GM12878 (cell line): Measurements from ENCODE around the gene DNAJA2. TPM values are rescaled to one million over a fixed set of nuclear protein-coding genes. Genes with fewer than 3 reads are reported as not detected.
A peak's percentile ranks its signal among the peaks of the same experiment; 100 is the strongest.

ENCODE experiments used
- ATAC-seq: fragments of 200-7000 bp; cut with Tn5 transposase; 3 replicates; pipeline ENCODE4 v1.9.1; 2020; ENCODE audit warnings: mild to moderate bottlenecking, moderate library complexity
- BruUV-seq: library from RNA; stranded (reverse); fragments of 400-500 nt; replicated peaks from 2 replicates; lab custom pipeline; 2021; lab: Mats Ljungman, UMichigan
- CTCF ChIA-PET: fragments of 300-600 bp; sonication (Branson Sonifier 250); formaldehyde crosslinking; extraction: SDS; loops from one replicate; lab custom pipeline; 2021; ENCODE audit warnings: inconsistent platforms; lab: Yijun Ruan, JAX
- POLR2A ChIA-PET: fragments of 350-600 bp; formaldehyde crosslinking; extraction: SDS; loops from one replicate; lab custom pipeline; 2021; ENCODE audit warnings: inconsistent platforms; lab: Charles Lee
- RAD21 ChIA-PET: fragments of 300-600 bp; sonication (Branson Sonifier 250); formaldehyde crosslinking; loops from one replicate; lab custom pipeline; 2023; ENCODE audit warnings: antibody characterized with exemption; ENCODE audit not compliant: unreplicated experiment; lab: Charles Lee
- SMC1A ChIA-PET: fragments of 300-600 bp; sonication (Branson Sonifier 250); formaldehyde crosslinking; loops from one replicate; lab custom pipeline; 2023; ENCODE audit not compliant: unreplicated experiment, uncharacterized antibody; lab: Charles Lee
- DNase-seq: peaks from one replicate; pipeline ENCODE4 v3.0.0-alpha.2; 2011; ENCODE audit warnings: low read depth, low spot score
- FAIRE-seq: peaks from 3 replicates; lab custom pipeline; 2011; peaks lifted over from hg19 to GRCh38; lab: Jason Lieb, UNC
- H2AFZ ChIP-seq: 2 replicates; pipeline ENCODE4 v1.6.0; 2011; ENCODE audit warnings: low read depth, low read length, control low read depth; ENCODE audit not compliant: control insufficient read depth
- H3K27ac ChIP-seq: 2 replicates; pipeline ENCODE4 v1.5.1; 2011; ENCODE audit warnings: control low read depth; ENCODE audit not compliant: control insufficient read depth, insufficient read depth
- H3K27me3 ChIP-seq, 2 experiments: replicated peaks in 1 of 2; 2 replicates each; pipeline versions ENCODE4 v1.6.0 to v1.6.1; 2011; ENCODE audit warnings: low read length in 1 of 2; ENCODE audit not compliant: control insufficient read depth in 2 of 2, insufficient read depth in 2 of 2
- H3K36me3 ChIP-seq, 2 experiments: 2 replicates each; pipeline ENCODE4 v1.5.1; 2011; ENCODE audit warnings: low read length in 1 of 2; ENCODE audit not compliant: control insufficient read depth in 2 of 2, insufficient read depth in 2 of 2
- H3K4me1 ChIP-seq: 2 replicates; pipeline ENCODE4 v1.6.1; 2011; ENCODE audit warnings: mild to moderate bottlenecking, low read length, moderate library complexity, mixed read lengths; ENCODE audit not compliant: control insufficient read depth, insufficient read depth
- H3K4me2 ChIP-seq: 2 replicates; pipeline ENCODE4 v1.6.0; 2011; ENCODE audit warnings: control low read depth; ENCODE audit not compliant: control insufficient read depth, insufficient read depth
- H3K4me3 ChIP-seq: fragments of 200-600 bp; sonication (generic); 2 replicates; pipeline ENCODE4 v1.5.1; 2016
- H3K79me2 ChIP-seq: 2 replicates; pipeline ENCODE4 v1.6.0; 2011; ENCODE audit warnings: low read length; ENCODE audit not compliant: control insufficient read depth, insufficient read depth
- H3K9ac ChIP-seq: 2 replicates; pipeline ENCODE4 v1.8.0; 2011; ENCODE audit warnings: low read length, control low read depth, mixed read lengths; ENCODE audit not compliant: control insufficient read depth, insufficient read depth
- H3K9me3 ChIP-seq: replicated peaks from 3 replicates; pipeline ENCODE4 v1.5.1; 2011; ENCODE audit warnings: mild to moderate bottlenecking, low read length; ENCODE audit not compliant: control insufficient read depth, insufficient read depth
- H4K20me1 ChIP-seq: 2 replicates; pipeline ENCODE4 v1.6.0; 2011; ENCODE audit not compliant: control insufficient read depth, insufficient read depth
- MEF2B ChIP-seq: fragments of 450-650 bp; IDR thresholded peaks from 2 replicates; pipeline ENCODE4 v1.6.1; 2018; ENCODE audit warnings: mild to moderate bottlenecking, moderate library complexity; ENCODE audit not compliant: partially characterized antibody, poor library complexity, severe bottlenecking
- NRF1 ChIP-seq: conservative IDR thresholded peaks from 2 replicates; pipeline ENCODE4 v1.6.1; 2011; ENCODE audit warnings: mild to moderate bottlenecking, low read depth, low read length, improper control_type of control experiment
- PAX5 ChIP-seq: IDR thresholded peaks from 2 replicates; pipeline ENCODE4 v1.6.1; 2011; ENCODE audit warnings: low read depth, low read length, borderline replicate concordance
- PML ChIP-seq: IDR thresholded peaks from 2 replicates; pipeline ENCODE4 v1.6.1; 2012; ENCODE audit warnings: low read length, inconsistent platforms
- POLR2AphosphoS5 ChIP-seq: IDR thresholded peaks from 2 replicates; pipeline ENCODE4 v1.6.1; 2011; ENCODE audit warnings: mild to moderate bottlenecking, low read length, inconsistent platforms
- POU2F2 ChIP-seq: IDR thresholded peaks from 3 replicates; pipeline ENCODE4 v1.6.1; 2011; ENCODE audit warnings: low read depth, mild to moderate bottlenecking, low read length, borderline replicate concordance
- RAD51 ChIP-seq: fragments of 450-650 bp; IDR thresholded peaks from 2 replicates; pipeline ENCODE4 v1.6.1; 2016; ENCODE audit warnings: moderate library complexity, mild to moderate bottlenecking, inconsistent platforms
- RELA ChIP-seq: fragments of 450-650 bp; IDR thresholded peaks from 2 replicates; pipeline ENCODE4 v1.8.0; 2014; ENCODE audit warnings: borderline replicate concordance; ENCODE audit not compliant: partially characterized antibody
- TCF12 ChIP-seq: IDR thresholded peaks from 2 replicates; pipeline ENCODE4 v1.6.1; 2011; ENCODE audit warnings: low read depth, mild to moderate bottlenecking, low read length
- ZNF207 ChIP-seq: fragments of 450-650 bp; IDR thresholded peaks from 2 replicates; pipeline ENCODE4 v1.6.1; 2014; ENCODE audit warnings: antibody characterized with exemption, mild to moderate bottlenecking, borderline replicate concordance
- ZNF24 ChIP-seq: fragments of 450-650 bp; IDR thresholded peaks from 2 replicates; pipeline ENCODE4 v1.6.1; 2017; ENCODE audit warnings: antibody characterized with exemption, mild to moderate bottlenecking
- ZNF274 ChIP-seq: IDR thresholded peaks from one replicate; pipeline ENCODE4 v1.8.0; 2011; ENCODE audit not compliant: insufficient read length, insufficient read depth
- WGBS: methylation state at CpG from one replicate; pipeline ENCODE4 v1.1.6; 2016; ENCODE audit warnings: low lambda C conversion rate; ENCODE audit not compliant: insufficient replicate concordance, insufficient coverage; ENCODE audit errors: missing lambda C conversion rate; 5-methylcytosine and 5-hydroxymethylcytosine counted together
- in situ Hi-C: fragments of 300-500 bp; cut with MboI; formaldehyde crosslinking; loops from 9 replicates; pipeline ENCODE4 v1.14.3; 2018; ENCODE audit warnings: mixed read lengths
- intact Hi-C: fragments of 100-400 bp; cut with micrococcal nuclease; formaldehyde crosslinking; loops from one replicate; pipeline ENCODE4 v1.14.2; 2022; ENCODE audit not compliant: unreplicated experiment
- polyA plus RNA-seq, 11 experiments: library from polyadenylated mRNA; depleted of rRNA in 4 of 11; unstranded in 6 of 11; stranded (reverse) in 5 of 11; fragments of >200 nt; fragmentation: Nextera tagmentation in 4 of 11; fragmentation: Illumina TruSeq in 1 of 11; extraction: Ambion mirVana in 4 of 11; extraction: Trizol in 1 of 11; gene quantifications; 1 replicate in 1 of 11; 2 replicates in 10 of 11; pipeline versions ENCODE4 v1.2.1 to v1.2.3, GENCODE V29; 2011 to 2016; ENCODE audit warnings: inconsistent platforms in 2 of 11, missing spikeins in 2 of 11, low read depth in 1 of 11
- total RNA-seq, 4 experiments: library from RNA; depleted of rRNA in 3 of 4; stranded (reverse); fragments of >200 nt in 3 of 4; fragmentation: Illumina TruSeq in 1 of 4; extraction: Trizol in 1 of 4; gene quantifications; 2 replicates each; pipeline versions ENCODE4 v1.2.1 to v1.2.3, GENCODE V29; 2013 to 2021
- TF ChIP-seq, protein P1 (sequence below), 3 experiments: IDR thresholded peaks in 2 of 3; conservative IDR thresholded peaks in 1 of 3; 2 replicates each; pipeline ENCODE4 v1.5.1; 2011; ENCODE audit warnings: low read depth in 3 of 3, low read length in 3 of 3, mild to moderate bottlenecking in 3 of 3, control low read depth in 2 of 3, moderate library complexity in 2 of 3, inconsistent platforms in 1 of 3, mixed read lengths in 1 of 3; ENCODE audit not compliant: control insufficient read depth in 2 of 3, insufficient read depth in 1 of 3; ENCODE audit errors: extremely low read depth in 1 of 3
- TF ChIP-seq, protein P2 (sequence below): fragments of 450-650 bp; conservative IDR thresholded peaks from 2 replicates; pipeline ENCODE4 v1.6.1; 2017; ENCODE audit warnings: mild to moderate bottlenecking, moderate library complexity
- TF ChIP-seq, protein P3 (sequence below): IDR thresholded peaks from 2 replicates; pipeline ENCODE4 v1.6.1; 2011; ENCODE audit warnings: borderline replicate concordance, low read depth, mild to moderate bottlenecking, moderate library complexity, mixed read lengths, low read length; ENCODE audit not compliant: insufficient read depth; ENCODE audit errors: extremely low read length
- TF ChIP-seq, protein P4 (sequence below): fragments of 450-650 bp; IDR thresholded peaks from 2 replicates; pipeline ENCODE4 v1.6.1; 2017; ENCODE audit warnings: low read depth, mild to moderate bottlenecking, moderate library complexity

The DNAJA2 gene
- total and polyA plus RNA-seq, 10 of the 15 experiments (the other 5 are each of a cell fraction or from before 2014, with no cell fraction given) = 26.2 to 96.4 (median 58.1) TPM

DNA sequence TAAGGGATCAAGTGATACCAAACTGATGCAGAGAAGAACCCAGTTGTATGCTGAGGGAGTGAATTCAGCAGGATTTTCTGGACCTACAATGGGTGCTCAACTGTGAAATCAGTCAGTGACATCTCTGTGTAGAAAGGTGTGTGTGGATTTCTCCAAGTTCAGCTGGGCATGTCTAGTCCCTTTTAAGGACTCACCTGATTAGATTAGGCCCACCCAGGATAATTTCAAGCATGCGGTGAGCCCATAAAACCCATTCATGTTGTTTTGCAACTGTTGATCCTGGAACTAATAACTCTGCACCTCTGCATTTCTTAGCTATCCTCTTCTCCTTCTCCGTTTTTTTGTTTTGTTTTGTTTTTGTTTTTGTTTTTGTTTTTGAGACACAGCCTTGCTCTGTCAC lies 35.1 kb upstream of the DNAJA2 start:
- H2AFZ ChIP-seq = peak overlapping the region; percentile 39; the same call in 1 of the 2 replicates
- no peak overlapping the region for H3K27ac ChIP-seq
- RAD21 ChIA-PET = interaction anchor here (1.5 kb wide), 1 partner anchor 25 kb away, joined by 3 read pairs; no protein-coding TSS in a partner anchor
- BruUV-seq = no TSS peak
- no peaks in the 10 kb centered on the region for H3K27me3 ChIP-seq
- 0 out of 2 replicates have a peak overlapping the region, but pooled peaks have one; percentile 9 for H3K4me2 ChIP-seq
- SMC1A ChIA-PET = interaction anchor here (1.4 kb wide), 1 partner anchor 22 kb away, joined by 3 read pairs; no protein-coding TSS in a partner anchor
- in situ Hi-C loops = no loop called here
- no peaks in the 10 kb centered on the region; the same call in 2 of the 3 replicates for H3K9me3 ChIP-seq
- no peak for TF ChIP-seq RAD51
- no peak for TF ChIP-seq ZNF207
- no peak for TF ChIP-seq PAX5
- TF ChIP-seq, protein P1, sequence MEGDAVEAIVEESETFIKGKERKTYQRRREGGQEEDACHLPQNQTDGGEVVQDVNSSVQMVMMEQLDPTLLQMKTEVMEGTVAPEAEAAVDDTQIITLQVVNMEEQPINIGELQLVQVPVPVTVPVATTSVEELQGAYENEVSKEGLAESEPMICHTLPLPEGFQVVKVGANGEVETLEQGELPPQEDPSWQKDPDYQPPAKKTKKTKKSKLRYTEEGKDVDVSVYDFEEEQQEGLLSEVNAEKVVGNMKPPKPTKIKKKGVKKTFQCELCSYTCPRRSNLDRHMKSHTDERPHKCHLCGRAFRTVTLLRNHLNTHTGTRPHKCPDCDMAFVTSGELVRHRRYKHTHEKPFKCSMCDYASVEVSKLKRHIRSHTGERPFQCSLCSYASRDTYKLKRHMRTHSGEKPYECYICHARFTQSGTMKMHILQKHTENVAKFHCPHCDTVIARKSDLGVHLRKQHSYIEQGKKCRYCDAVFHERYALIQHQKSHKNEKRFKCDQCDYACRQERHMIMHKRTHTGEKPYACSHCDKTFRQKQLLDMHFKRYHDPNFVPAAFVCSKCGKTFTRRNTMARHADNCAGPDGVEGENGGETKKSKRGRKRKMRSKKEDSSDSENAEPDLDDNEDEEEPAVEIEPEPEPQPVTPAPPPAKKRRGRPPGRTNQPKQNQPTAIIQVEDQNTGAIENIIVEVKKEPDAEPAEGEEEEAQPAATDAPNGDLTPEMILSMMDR (IDR thresholded peaks at IDR 0.05 in 2 of 3, conservative IDR thresholded peaks at IDR 0.05 in 1 of 3; ENCODE audit: control insufficient read depth in 2 of 3, extremely low read depth in 1 of 3, insufficient read depth in 1 of 3, low read depth in 3 of 3, low read length in 3 of 3) = no peak
- TF ChIP-seq, protein P2, sequence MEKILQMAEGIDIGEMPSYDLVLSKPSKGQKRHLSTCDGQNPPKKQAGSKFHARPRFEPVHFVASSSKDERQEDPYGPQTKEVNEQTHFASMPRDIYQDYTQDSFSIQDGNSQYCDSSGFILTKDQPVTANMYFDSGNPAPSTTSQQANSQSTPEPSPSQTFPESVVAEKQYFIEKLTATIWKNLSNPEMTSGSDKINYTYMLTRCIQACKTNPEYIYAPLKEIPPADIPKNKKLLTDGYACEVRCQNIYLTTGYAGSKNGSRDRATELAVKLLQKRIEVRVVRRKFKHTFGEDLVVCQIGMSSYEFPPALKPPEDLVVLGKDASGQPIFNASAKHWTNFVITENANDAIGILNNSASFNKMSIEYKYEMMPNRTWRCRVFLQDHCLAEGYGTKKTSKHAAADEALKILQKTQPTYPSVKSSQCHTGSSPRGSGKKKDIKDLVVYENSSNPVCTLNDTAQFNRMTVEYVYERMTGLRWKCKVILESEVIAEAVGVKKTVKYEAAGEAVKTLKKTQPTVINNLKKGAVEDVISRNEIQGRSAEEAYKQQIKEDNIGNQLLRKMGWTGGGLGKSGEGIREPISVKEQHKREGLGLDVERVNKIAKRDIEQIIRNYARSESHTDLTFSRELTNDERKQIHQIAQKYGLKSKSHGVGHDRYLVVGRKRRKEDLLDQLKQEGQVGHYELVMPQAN = no peak
- no peak for TF ChIP-seq TCF12
- TF ChIP-seq PML = no peak
- no peak for TF ChIP-seq POLR2AphosphoS5
- TF ChIP-seq, protein P3, sequence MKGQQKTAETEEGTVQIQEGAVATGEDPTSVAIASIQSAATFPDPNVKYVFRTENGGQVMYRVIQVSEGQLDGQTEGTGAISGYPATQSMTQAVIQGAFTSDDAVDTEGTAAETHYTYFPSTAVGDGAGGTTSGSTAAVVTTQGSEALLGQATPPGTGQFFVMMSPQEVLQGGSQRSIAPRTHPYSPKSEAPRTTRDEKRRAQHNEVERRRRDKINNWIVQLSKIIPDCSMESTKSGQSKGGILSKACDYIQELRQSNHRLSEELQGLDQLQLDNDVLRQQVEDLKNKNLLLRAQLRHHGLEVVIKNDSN = no peak
- TF ChIP-seq NRF1 = no peak
- no peak for TF ChIP-seq MEF2B
- TF ChIP-seq, protein P4, sequence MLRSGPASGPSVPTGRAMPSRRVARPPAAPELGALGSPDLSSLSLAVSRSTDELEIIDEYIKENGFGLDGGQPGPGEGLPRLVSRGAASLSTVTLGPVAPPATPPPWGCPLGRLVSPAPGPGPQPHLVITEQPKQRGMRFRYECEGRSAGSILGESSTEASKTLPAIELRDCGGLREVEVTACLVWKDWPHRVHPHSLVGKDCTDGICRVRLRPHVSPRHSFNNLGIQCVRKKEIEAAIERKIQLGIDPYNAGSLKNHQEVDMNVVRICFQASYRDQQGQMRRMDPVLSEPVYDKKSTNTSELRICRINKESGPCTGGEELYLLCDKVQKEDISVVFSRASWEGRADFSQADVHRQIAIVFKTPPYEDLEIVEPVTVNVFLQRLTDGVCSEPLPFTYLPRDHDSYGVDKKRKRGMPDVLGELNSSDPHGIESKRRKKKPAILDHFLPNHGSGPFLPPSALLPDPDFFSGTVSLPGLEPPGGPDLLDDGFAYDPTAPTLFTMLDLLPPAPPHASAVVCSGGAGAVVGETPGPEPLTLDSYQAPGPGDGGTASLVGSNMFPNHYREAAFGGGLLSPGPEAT = no peak
- no peak for TF ChIP-seq POU2F2
- no peak for TF ChIP-seq ZNF24
- no peak for TF ChIP-seq ZNF274
- TF ChIP-seq RELA = no peak
- no peaks in the 10 kb centered on the region for H3K79me2 ChIP-seq
- no peaks in the 10 kb centered on the region for H3K36me3 ChIP-seq
- intact Hi-C loops = no loop called here
- no peak overlapping the region for H3K9ac ChIP-seq
- WGBS = 64% methylated on average over 2 of the region's 2 CpGs
- H3K4me3 ChIP-seq = no peak overlapping the region
- no peak for ATAC-seq
- CTCF ChIA-PET = no interaction called here
- POLR2A ChIA-PET = no interaction called here
- DNase-seq = no peak
- peaks cover 4% of the 10 kb centered on the region; the same call in 1 of the 2 replicates for H3K4me1 ChIP-seq
- no peaks in the 10 kb centered on the region for H4K20me1 ChIP-seq
- FAIRE-seq = no peak
